GM12801 (cell line): ENCODE measurements around the gene FBXO10.

ENCODE experiments used
- CTCF ChIP-seq: IDR thresholded peaks from one replicate; pipeline ENCODE4 v1.5.1; 2011; ENCODE audit warnings: control low read depth; ENCODE audit not compliant: insufficient read length; ENCODE audit errors: extremely low read depth

The FBXO10 gene

DNA sequence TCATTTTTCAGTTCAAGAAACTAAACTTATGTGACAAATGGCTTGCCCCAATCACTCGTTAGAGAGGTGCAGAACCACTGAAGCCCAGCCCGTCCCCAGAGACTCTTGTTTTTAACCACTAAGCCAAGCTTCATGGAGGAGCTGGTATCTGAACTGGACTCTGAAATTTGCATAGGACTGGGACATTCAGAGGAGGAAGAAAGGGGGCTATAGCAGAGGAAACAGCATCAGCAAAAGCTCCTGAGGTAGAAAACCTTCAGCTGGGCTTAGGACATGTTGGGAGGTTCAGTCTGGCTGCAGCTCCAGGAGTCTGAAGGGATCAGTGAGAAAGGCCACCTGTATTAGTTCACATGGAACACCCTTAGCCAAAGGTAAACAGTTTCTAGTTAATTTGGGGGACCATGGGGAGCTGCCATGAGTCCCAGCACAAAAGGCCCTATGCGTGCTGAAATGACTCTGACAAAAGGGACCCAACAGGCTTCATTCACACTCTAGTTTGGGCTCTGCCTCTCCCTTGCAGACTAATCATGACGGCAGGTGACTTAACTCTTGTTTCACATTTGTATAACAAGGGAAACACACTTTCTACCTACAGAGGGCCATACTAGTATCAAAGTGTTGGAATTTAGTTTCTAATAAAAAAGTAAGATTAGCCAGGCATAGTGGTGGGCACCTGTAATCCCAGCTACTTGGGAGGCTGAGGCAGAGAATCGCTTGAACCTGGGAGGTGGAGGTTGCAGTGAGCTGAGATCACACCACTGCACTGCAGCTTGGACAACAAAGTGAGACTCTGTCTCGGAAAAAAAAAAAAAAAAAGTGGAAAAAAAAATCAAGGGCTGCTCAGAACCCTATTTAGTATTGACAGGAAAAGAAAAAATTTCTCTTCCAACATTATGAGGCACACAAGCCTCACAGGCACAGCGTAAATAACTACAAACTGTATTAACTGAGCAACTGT lies 10.2 kb downstream of the FBXO10 start:
- TF ChIP-seq CTCF: no peak

- no peak for TF ChIP-seq CTCF
These were observed 11.3 kb downstream of the FBXO10 start for GRCh38 chr9:37564916-37565315.

DNA sequence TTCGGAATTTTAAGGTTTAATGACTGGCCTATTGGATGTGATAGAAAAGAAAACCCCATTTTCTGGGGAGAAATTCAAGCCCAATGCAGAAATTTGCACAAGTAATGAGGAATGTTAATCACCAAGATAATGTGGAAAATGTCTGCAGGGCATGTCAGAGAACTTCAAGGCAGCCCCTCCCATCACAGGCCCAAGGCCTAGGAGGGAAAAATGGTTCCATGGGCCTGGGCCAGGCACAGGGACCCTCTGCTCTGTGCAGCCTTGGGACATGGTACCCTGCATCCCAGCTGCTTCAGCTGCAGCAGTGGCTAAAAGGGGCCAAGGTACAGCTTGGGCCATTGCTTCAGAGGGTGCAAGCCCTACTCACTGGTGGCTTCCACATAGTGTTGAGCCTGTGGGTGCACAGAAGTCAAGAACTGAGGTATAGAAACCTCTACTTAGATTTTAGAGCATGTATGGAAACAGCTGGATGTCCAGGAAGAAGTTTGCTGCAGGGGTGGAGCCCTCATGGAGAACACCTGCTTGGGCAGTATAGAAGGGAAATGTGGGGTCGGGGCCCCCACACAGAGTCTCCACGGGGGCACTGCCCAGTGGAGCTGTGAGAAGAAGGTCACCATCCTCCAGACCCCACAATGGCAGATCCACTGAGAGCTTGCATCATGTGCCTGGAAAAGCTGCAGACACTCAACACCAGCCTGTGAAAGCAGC lies 12.2 kb downstream of the FBXO10 start:
- TF ChIP-seq CTCF: no peak

GRCh38 chr9:37562826-37563225 lies 13.4 kb downstream of the FBXO10 start:
- no peak for TF ChIP-seq CTCF

GRCh38 chr9:37561682-37562081 lies 14.5 kb downstream of the FBXO10 start:
- no peak for TF ChIP-seq CTCF

GRCh38 chr9:37559855-37560592 lies 16.2 kb downstream of the FBXO10 start:
- no peak for TF ChIP-seq CTCF

DNA sequence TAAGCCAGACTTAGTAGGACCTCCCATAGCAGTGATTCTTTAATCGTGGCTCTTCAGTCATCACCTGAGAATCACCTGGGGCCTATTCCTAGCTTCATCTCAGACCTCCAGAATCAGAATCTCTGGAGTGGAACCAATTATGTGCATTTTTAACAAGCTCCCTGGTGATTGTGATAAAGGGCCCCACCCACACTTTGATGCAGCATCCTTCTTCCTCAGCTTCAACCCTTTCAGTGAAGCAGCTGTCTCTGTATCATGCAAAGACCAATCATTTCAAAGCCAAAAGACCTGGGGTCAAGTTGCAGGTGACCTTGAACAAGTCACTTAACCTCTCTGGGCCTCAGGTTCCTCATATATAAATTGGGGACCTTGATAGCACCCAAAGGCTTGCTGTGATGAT lies 17.1 kb downstream of the FBXO10 start:
- TF ChIP-seq CTCF: no peak
